GM18511 (cell line): ENCODE measurements around the gene ME2.
"Not testable (repeated sequence)": the region's sequence is repeated elsewhere in the genome, so short reads cannot be mapped to it uniquely, and the experiment has no call there.

Source experiments
- ATAC-seq: cut with Tn5 transposase; IDR thresholded peaks from one replicate; pipeline ENCODE4 v1.9.1; 2021; ENCODE audit warnings: mild to moderate bottlenecking, moderate library complexity; ENCODE audit not compliant: unreplicated experiment

Gene ME2

GRCh38 chr18:50969448-50969847 is 90.5 kb downstream of the ME2 start:
- no peak for ATAC-seq

GRCh38 chr18:50970006-50970405 is 91.1 kb downstream of the ME2 start:
- no peak for ATAC-seq

- not testable (repeated sequence) for ATAC-seq
Measured at GRCh38 chr18:50972404-50972803, 93.5 kb downstream of the ME2 start.

GRCh38 chr18:50973367-50974126 is 94.6 kb downstream of the ME2 start:
- ATAC-seq: no peak

- ATAC-seq: no peak
Measured at GRCh38 chr18:50977037-50977760, 98.3 kb downstream of the ME2 start.

- ATAC-seq: no peak
Measured at GRCh38 chr18:50981381-50981780, 102.5 kb downstream of the ME2 start.

GRCh38 chr18:50982086-50982801 is 103.3 kb downstream of the ME2 start:
- no peak for ATAC-seq

GRCh38 chr18:50982802-50983179 is 103.9 kb downstream of the ME2 start:
- ATAC-seq: no peak

- no peak for ATAC-seq
Measured at GRCh38 chr18:50986360-50987087, 107.6 kb downstream of the ME2 start.

- no peak for ATAC-seq
Measured at GRCh38 chr18:50987261-50987660, 108.3 kb downstream of the ME2 start.

- ATAC-seq: no peak
Measured at GRCh38 chr18:50989711-50990110, 110.8 kb downstream of the ME2 start.

- ATAC-seq: no peak
Measured at GRCh38 chr18:50992351-50992762, 113.4 kb downstream of the ME2 start.

- ATAC-seq: no peak
Measured at GRCh38 chr18:50994031-50994430, 115.1 kb downstream of the ME2 start.

GRCh38 chr18:51003174-51003573 is 124.3 kb downstream of the ME2 start:
- not testable (repeated sequence) for ATAC-seq
